K562 (cell line): ENCODE measurements around the gene FIZ1. TPM values are rescaled to one million over a fixed set of nuclear protein-coding genes. Genes with fewer than 3 reads are reported as not detected.

Experiments used
- ARNT ChIP-seq, 2 experiments: fragments of 450-650 bp; IDR thresholded peaks; 2 replicates each; pipeline ENCODE4 v1.6.1; 2016; ENCODE audit warnings: mild to moderate bottlenecking in 1 of 2
- CAMTA2 ChIP-seq: fragments of 250-450 bp; sonication (Bioruptor Pico); conservative IDR thresholded peaks from 2 replicates; pipeline ENCODE4 v1.5.1; 2022
- CBX2 ChIP-seq: fragments of 200-600 bp; sonication (generic); IDR thresholded peaks from one replicate; pipeline ENCODE4 v1.6.1; 2012; ENCODE audit warnings: mild to moderate bottlenecking, low read length, inconsistent platforms; ENCODE audit not compliant: insufficient read depth, poor library complexity, severe bottlenecking
- CREBBP ChIP-seq: IDR thresholded peaks from one replicate; pipeline ENCODE4 v1.6.1; 2012; ENCODE audit warnings: low read depth, mild to moderate bottlenecking, control low read depth, inconsistent platforms, low read length
- FOXA3 ChIP-seq, 2 experiments: fragments of 450-650 bp in 1 of 2; sonication (generic) in 1 of 2; formaldehyde crosslinking; IDR thresholded peaks in 1 of 2; conservative IDR thresholded peaks in 1 of 2; 2 replicates each; pipeline versions ENCODE4 v1.4.0 to v1.8.0; 2020 to 2022; ENCODE audit warnings: mild to moderate bottlenecking in 2 of 2, missing genetic modification reagents in 1 of 2
- HNRNPK ChIP-seq: fragments of 200-400 bp; formaldehyde crosslinking; IDR thresholded peaks from one replicate; pipeline ENCODE4 v1.6.1; 2018; ENCODE audit warnings: mild to moderate bottlenecking, low read depth, low read length; ENCODE audit not compliant: poor library complexity, severe bottlenecking
- LARP7 ChIP-seq: fragments of 450-650 bp; IDR thresholded peaks from 2 replicates; pipeline ENCODE4 v1.6.1; 2016
- MCM2 ChIP-seq: fragments of 450-650 bp; IDR thresholded peaks from 2 replicates; pipeline ENCODE4 v1.6.1; 2017; ENCODE audit warnings: low read depth, mild to moderate bottlenecking
- MEF2D ChIP-seq: conservative IDR thresholded peaks from 2 replicates; pipeline ENCODE4 v1.6.1; 2016; ENCODE audit warnings: low read depth, missing genetic modification characterization, missing compliant biosample characterization
- NCOA6 ChIP-seq: fragments of 450-650 bp; IDR thresholded peaks from 2 replicates; pipeline ENCODE4 v1.6.1; 2017; ENCODE audit warnings: mild to moderate bottlenecking
- NEUROD1 ChIP-seq: fragments of 150-350 bp; IDR thresholded peaks from 2 replicates; pipeline ENCODE4 v1.6.1; 2014; ENCODE audit warnings: borderline replicate concordance, low read length, low read depth; ENCODE audit not compliant: partially characterized antibody
- NUFIP1 ChIP-seq: fragments of 450-650 bp; IDR thresholded peaks from 2 replicates; pipeline ENCODE4 v1.6.1; 2018; ENCODE audit not compliant: partially characterized antibody
- POLR2A ChIP-seq: fragments of 450-650 bp; conservative IDR thresholded peaks from 2 replicates; pipeline ENCODE4 v1.6.1; 2016
- RBM25 ChIP-seq: fragments of 200-400 bp; formaldehyde crosslinking; IDR thresholded peaks from 2 replicates; pipeline ENCODE4 v1.6.1; 2018; ENCODE audit warnings: low read length, low read depth, moderate library complexity; ENCODE audit not compliant: severe bottlenecking
- SLC30A9 ChIP-seq: fragments of 250-450 bp; sonication (Bioruptor Pico); IDR thresholded peaks from 2 replicates; pipeline ENCODE4 v1.8.0; 2022; ENCODE audit warnings: mild to moderate bottlenecking, moderate library complexity
- TRIM24 ChIP-seq, 2 experiments: fragments of 450-650 bp; IDR thresholded peaks; 2 replicates each; pipeline ENCODE4 v1.6.1; 2016
- ZNF384 ChIP-seq: IDR thresholded peaks from 2 replicates; pipeline ENCODE4 v1.6.1; 2012; ENCODE audit warnings: low read depth, low read length, improper control_type of control experiment
- ZNF699 ChIP-seq: fragments of 250-450 bp; sonication (Bioruptor Pico); IDR thresholded peaks from 2 replicates; pipeline ENCODE4 v1.8.0; 2021; ENCODE audit warnings: mild to moderate bottlenecking, moderate library complexity; ENCODE audit not compliant: insufficient replicate concordance
- ZNF75A ChIP-seq: fragments of 450-650 bp; formaldehyde crosslinking; IDR thresholded peaks from 2 replicates; pipeline ENCODE4 v1.4.0; 2020; ENCODE audit warnings: mild to moderate bottlenecking
- polyA plus RNA-seq, 8 experiments: library from polyadenylated mRNA; depleted of rRNA in 4 of 8; stranded (reverse) in 5 of 8; unstranded in 3 of 8; fragments of >200 nt; fragmentation: Nextera tagmentation in 2 of 8; fragmentation: Illumina TruSeq in 1 of 8; extraction: Ambion mirVana in 2 of 8; extraction: Trizol in 1 of 8; gene quantifications; 2 replicates each; pipeline versions ENCODE4 v1.2.1 to v1.2.3, GENCODE V29; 2011 to 2014; ENCODE audit warnings: inconsistent platforms in 1 of 8, missing spikeins in 1 of 8
- total RNA-seq, 7 experiments: library from RNA; depleted of rRNA in 6 of 7; stranded (reverse); fragments of >200 nt in 6 of 7; fragmentation: Illumina TruSeq in 2 of 7; extraction: Trizol in 2 of 7; gene quantifications; 2 replicates each; pipeline versions ENCODE4 v1.2.1 to v1.2.3, GENCODE V29; 2011 to 2021; ENCODE audit warnings: low replicate concordance in 1 of 7
- TF ChIP-seq, protein P1 (sequence below), 2 experiments: fragments of 200-800 bp in 1 of 2; sonication (Bioruptor generic) in 1 of 2; sonication (generic) in 1 of 2; formaldehyde crosslinking in 1 of 2; IDR thresholded peaks in 1 of 2; conservative IDR thresholded peaks in 1 of 2; 2 replicates each; pipeline versions ENCODE4 v1.5.0 to v1.6.1; 2016 to 2020; ENCODE audit warnings: missing compliant biosample characterization in 1 of 2, missing genetic modification characterization in 1 of 2, missing genetic modification reagents in 1 of 2
- TF ChIP-seq, protein P2 (sequence below): IDR thresholded peaks from 2 replicates; pipeline ENCODE4 v1.6.1; 2011; ENCODE audit not compliant: insufficient read length; ENCODE audit errors: extremely low read depth
- TF ChIP-seq, protein P3 (sequence below): sonication (generic); formaldehyde crosslinking; IDR thresholded peaks from 2 replicates; pipeline ENCODE4 v1.8.1; 2023; ENCODE audit warnings: mild to moderate bottlenecking, missing genetic modification reagents
- TF ChIP-seq, protein P4 (sequence below): fragments of 200-400 bp; formaldehyde crosslinking; IDR thresholded peaks from 2 replicates; pipeline ENCODE4 v1.6.1; 2017; ENCODE audit warnings: mild to moderate bottlenecking, low read depth, low read length, moderate library complexity

FIZ1 gene
- total and polyA plus RNA-seq, 9 of the 15 experiments (the other 6 are each of a cell fraction or from before 2014, with no cell fraction given), result 0.79 to 17.5 (median 5.5) TPM

DNA sequence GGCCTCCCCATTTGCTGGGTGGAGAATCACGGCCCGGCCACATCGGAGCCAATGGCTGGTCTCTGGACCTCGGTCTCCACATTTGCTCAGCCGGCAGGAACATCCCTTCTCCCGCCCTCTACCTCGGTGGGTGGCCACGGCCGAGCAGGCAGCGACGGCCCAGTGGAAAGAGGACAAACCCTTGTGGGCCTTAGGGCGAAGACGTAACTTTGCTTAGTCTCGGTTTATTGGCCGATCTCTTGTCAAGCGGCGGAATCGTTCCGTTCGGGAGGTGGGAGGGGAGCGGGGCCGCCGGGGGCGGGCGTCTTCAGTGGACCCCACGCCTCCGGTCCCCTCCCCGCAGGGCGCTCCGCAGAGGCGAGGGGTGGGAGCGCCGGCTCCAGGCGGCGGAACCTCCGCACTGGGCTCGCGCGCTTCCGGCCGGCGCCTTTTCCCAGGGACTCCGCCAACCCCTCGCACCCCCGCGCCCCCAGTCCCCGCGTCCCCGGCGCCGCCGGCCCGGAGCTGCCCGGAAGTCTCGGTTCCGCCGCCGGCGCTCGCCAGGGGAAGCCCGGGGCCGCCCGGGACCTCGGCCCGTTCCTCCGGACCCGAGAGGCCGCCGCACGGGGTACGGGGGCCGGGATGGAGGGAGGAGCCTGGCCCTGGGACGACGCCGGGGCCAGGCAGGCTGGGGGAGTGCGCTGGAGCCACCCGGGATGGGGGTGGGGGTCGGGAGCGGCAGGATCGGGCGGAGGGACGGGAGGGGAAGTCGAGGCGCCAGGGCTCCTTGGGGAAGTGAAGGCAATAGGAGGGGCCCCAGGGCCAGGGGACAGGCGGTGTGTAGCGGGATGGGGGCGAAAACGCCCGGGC is 41.5 kb upstream of the FIZ1 start, which contains the start of gene ZNF580 (continued):
- TF ChIP-seq, protein P1, sequence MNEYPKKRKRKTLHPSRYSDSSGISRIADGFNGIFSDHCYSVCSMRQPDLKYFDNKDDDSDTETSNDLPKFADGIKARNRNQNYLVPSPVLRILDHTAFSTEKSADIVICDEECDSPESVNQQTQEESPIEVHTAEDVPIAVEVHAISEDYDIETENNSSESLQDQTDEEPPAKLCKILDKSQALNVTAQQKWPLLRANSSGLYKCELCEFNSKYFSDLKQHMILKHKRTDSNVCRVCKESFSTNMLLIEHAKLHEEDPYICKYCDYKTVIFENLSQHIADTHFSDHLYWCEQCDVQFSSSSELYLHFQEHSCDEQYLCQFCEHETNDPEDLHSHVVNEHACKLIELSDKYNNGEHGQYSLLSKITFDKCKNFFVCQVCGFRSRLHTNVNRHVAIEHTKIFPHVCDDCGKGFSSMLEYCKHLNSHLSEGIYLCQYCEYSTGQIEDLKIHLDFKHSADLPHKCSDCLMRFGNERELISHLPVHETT (CRISPR knock-in tag; conservative IDR thresholded peaks at IDR 0.05 in 1 of 2, IDR thresholded peaks at IDR 0.05 in 1 of 2), result peak in 1 of 2 experiments; percentile 95; a peak in 2 of 4 replicates
- TF ChIP-seq HNRNPK (peak; percentile 23), CBX2 (no peak), CAMTA2 (no peak), MCM2 (no peak), NUFIP1 (no peak), RBM25 (no peak), LARP7 (no peak; the same call in 1 of the 2 replicates), NCOA6 (no peak), NEUROD1 (peak; percentile 45), FOXA3 (CRISPR knock-in tag; conservative IDR thresholded peaks at IDR 0.05 in 1 of 2, IDR thresholded peaks at IDR 0.05 in 1 of 2) (no peak), ZNF699 (CRISPR knock-in tag) (no peak), POLR2A (no peak), CREBBP (no peak), SLC30A9 (CRISPR knock-in tag) (no peak), MEF2D (tag) (no peak), ARNT (IDR thresholded peaks at IDR 0.05) (no peak), ZNF75A (CRISPR knock-in tag) (no peak), ZNF384 (no peak), TRIM24 (IDR thresholded peaks at IDR 0.05) (peak in 1 of 2 experiments; percentile 63; a peak in 1 of 4 replicates)
- TF ChIP-seq, protein P2, sequence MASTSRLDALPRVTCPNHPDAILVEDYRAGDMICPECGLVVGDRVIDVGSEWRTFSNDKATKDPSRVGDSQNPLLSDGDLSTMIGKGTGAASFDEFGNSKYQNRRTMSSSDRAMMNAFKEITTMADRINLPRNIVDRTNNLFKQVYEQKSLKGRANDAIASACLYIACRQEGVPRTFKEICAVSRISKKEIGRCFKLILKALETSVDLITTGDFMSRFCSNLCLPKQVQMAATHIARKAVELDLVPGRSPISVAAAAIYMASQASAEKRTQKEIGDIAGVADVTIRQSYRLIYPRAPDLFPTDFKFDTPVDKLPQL, result no peak
- TF ChIP-seq, protein P3, sequence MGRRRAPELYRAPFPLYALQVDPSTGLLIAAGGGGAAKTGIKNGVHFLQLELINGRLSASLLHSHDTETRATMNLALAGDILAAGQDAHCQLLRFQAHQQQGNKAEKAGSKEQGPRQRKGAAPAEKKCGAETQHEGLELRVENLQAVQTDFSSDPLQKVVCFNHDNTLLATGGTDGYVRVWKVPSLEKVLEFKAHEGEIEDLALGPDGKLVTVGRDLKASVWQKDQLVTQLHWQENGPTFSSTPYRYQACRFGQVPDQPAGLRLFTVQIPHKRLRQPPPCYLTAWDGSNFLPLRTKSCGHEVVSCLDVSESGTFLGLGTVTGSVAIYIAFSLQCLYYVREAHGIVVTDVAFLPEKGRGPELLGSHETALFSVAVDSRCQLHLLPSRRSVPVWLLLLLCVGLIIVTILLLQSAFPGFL, result no peak
- TF ChIP-seq, protein P4, sequence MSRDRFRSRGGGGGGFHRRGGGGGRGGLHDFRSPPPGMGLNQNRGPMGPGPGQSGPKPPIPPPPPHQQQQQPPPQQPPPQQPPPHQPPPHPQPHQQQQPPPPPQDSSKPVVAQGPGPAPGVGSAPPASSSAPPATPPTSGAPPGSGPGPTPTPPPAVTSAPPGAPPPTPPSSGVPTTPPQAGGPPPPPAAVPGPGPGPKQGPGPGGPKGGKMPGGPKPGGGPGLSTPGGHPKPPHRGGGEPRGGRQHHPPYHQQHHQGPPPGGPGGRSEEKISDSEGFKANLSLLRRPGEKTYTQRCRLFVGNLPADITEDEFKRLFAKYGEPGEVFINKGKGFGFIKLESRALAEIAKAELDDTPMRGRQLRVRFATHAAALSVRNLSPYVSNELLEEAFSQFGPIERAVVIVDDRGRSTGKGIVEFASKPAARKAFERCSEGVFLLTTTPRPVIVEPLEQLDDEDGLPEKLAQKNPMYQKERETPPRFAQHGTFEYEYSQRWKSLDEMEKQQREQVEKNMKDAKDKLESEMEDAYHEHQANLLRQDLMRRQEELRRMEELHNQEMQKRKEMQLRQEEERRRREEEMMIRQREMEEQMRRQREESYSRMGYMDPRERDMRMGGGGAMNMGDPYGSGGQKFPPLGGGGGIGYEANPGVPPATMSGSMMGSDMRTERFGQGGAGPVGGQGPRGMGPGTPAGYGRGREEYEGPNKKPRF, result no peak
